HL-60 (cell line): Measurements from ENCODE around the gene ACSF3.

Source experiments
- CTCF ChIP-seq: IDR thresholded peaks from one replicate; pipeline ENCODE4 v1.5.1; 2011; ENCODE audit warnings: low read length, control low read depth, inconsistent platforms; ENCODE audit not compliant: insufficient read depth
- GABPA ChIP-seq: IDR thresholded peaks from 2 replicates; pipeline ENCODE4 v1.6.1; 2012; ENCODE audit warnings: low read depth
- POLR2AphosphoS5 ChIP-seq: IDR thresholded peaks from 2 replicates; pipeline ENCODE4 v1.6.1; 2012; ENCODE audit warnings: low read depth
- REST ChIP-seq: IDR thresholded peaks from 2 replicates; pipeline ENCODE4 v1.6.1; 2012; ENCODE audit warnings: low read depth; ENCODE audit not compliant: insufficient replicate concordance
- SPI1 ChIP-seq: IDR thresholded peaks from 2 replicates; pipeline ENCODE4 v1.6.1; 2012; ENCODE audit warnings: low read depth, mild to moderate bottlenecking, borderline replicate concordance

GRCh38 chr16:89103156-89103555 lies 9.5 kb downstream of the ACSF3 start:
- TF ChIP-seq CTCF (no peak), POLR2AphosphoS5 (no peak), REST (no peak), GABPA (no peak), SPI1 (no peak)
